ENCODE measurements around the gene TFB1M.
A peak's percentile ranks its signal among the peaks of the same experiment; 100 is the strongest.
"Not testable (repeated sequence)": the region's sequence is repeated elsewhere in the genome, so short reads cannot be mapped to it uniquely, and the experiment has no call there.

Gene TFB1M

DNA sequence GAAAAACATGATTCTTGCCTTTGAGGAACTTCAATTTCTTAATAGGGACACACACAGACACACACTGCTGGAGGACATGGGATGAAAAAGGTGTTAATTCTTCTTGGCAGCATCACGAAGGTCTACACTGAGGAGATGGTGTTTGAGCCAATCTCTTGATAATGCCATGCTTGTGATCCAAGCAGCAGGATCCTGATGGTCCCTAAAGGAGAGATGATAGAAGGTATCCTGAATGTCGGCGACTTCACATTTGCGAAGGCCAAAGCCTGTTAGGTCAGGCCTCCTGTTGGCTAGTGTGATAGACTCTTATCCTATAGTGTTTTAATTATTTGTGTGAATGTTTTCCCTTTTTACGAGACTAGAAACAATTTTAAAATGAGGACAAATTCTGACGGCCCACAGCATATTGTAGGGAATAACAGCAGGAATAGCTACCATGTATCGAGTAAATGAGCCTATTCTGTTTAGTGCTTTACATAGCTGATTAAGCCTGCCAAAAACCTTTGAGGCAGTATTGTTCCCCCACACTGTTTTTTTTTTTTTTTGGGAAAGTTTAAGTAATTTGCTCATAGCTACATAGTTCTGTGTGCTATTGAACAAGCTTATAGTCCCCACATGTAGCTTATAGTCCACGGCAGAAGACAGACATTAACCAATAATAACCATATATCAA lies 15.3 kb upstream of the TFB1M start:
- DNase-seq, result no peak

DNA sequence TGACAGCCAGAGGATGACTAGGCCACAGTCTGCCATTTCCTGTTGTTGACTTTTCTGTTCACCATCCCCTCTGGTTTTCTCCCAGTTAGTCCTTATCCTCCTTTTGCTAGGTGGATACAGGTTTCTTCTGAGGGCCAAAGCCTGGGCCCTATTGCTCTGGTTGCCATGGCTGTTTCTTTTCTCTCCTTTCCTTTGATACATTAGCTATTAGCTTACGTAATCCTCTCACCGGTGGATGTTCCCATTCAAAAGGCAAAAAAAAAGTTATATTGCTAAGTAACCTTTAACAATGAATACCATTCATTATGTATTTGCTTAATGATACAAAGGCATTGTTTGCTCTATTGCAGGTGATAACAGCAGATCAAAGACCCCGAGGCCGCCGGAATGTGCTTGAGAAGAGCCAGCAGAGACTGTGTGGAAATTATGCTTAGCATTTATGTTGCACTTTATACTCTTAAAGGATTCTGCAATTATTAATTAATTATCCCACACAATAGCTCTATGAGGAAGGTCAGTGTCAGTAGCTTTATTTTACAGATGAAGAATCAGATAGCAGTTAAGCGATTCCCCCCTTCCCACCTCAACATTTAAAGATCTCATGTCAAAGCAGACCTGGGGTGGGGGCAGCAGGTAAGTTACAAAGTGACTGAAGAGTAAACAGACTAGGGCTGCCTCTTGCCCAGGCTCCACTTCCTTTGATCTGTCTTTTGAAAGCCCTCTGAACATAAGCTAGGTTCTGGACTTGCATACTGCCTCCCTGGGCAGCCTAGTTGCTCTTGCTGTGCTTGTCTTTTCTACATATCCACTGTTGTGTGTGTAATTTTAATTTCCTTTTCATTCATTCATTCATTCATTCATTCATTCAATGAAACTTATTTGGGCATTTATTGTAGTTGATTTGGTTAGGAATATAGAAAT lies 14.5 kb upstream of the TFB1M start:
- no peak for DNase-seq

DNA sequence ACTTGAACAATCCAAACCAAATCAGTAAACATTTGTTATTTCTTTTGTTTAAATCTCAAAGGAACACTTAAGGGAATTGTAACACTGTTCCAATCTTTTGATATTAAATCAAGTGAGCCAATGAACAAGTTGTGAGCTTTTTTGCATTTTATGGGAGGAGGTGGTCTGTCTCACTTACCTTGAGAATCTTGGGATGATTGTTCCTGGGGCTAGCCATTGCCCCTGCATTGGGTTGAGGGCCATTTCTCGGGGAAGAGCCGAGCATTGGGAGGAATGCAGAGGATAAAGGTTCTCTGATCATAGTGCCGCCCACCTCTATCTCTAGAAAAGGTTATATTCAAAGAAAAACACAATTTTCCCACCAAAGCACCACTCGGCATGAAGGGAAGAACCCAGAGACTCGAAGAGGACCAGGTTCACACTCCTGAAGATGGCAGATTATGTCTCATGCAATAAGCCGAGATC lies 13.8 kb upstream of the TFB1M start:
- DNase-seq, result no peak

DNA sequence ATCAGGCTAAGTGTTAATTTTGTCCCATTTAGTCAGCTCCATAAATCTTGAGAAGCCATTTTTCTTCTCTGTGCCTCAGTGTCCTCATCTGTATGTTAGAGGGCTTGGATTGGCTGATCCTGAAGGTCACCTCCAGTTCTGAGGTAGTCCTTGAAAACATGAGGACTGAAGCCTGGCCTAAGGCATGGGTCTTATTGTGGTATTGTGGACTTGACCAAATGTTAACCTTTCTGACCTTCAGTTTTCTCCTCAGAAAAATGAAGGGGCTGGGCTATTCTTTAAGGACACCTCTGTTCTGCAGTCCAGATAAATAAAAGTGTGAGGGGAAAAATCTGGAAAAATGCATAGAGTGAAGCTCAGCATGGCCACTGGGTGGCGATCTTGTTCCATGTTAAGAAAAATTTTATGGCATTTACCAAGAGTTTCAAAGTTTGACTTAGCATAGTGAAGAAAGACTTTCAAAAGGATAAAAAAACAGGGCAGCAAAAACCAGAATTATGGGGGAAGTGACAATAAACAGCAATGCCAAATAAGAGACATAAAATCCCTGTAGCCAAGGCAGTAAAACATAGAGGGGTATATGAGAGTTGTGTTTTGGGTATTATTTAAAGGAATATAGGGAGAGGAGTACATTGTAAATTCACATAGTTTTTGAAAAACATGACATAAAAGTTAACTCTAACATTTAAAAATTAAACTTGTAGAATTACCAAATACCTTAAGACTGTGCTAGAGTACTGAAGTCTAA lies 13.2 kb upstream of the TFB1M start:
- peak; percentile 43 for DNase-seq

DNA sequence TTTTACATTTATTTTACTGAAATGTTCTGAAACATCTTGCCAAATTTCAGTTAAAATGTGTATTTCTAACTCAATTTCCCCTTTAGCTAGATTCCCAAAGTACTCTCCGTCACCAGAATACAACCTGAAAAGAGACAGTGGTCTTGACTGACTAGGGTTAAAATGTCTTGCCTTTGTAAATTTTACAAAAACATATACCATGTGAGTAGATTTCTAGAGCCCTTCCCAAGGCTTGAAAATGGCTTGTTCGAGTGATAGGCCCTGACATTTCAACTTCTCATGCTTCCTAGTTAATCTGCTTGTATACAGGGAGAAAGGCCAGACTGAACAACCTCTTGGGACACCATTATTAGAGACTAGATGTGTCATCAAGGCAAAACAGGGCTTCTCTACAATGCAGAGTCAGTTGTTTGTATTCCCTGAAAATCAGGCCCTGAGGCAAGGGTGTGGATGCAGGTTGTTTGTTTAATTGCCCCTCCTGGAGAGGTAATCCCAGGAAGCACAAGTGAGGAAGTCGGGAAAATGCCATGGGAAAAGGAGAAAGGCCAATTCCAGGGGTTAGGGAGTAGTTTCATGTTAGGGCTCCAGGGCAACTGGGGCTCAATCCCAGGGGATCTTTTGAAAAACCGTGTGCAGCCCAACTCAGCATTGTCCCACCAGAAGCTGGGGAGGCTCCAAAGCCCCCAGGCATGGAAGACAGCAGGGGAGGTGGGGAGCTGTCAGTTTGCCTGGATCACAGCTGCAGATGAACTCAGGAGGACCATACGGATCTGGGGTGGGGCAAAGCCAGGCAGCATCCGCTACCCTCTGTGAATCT lies 11.6 kb upstream of the TFB1M start:
- no peak for DNase-seq

DNA sequence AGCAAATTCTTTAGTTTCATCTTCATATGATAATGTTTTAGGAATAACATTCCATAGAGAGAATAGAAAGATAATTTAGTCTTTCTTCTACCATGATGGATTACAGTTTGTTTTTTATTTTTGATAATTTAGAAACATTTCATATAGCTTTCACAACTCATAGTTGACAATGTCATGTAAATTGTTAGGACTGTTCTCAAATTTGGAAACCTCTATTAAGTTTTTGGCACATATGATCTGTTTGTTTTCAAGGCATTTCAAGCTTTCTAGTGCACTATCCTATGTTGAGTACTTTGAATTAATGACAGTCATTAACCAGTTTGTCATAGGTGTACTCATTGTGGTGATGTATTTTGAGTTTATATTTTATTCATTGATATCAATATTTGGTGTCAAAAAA lies 10.7 kb upstream of the TFB1M start:
- no peak for DNase-seq

DNA sequence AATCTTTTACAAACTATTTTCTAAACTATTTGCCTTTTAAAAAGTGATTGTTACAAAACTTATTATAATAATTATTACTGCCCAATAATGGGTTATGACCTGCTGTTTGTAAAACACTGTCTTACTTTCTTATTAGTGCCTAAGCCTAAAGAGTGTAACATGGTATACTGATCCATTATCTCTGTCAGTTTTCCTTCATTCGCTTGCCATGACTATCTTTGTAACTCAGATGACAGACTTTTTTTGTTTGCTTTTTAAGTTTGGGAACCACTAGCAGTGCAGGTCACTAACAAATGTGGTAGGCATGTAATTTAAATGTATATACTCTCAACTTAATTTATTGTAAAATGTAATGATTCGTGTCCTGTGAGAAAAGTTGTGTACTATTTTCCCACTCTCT lies 9.9 kb upstream of the TFB1M start:
- no peak for DNase-seq

DNA sequence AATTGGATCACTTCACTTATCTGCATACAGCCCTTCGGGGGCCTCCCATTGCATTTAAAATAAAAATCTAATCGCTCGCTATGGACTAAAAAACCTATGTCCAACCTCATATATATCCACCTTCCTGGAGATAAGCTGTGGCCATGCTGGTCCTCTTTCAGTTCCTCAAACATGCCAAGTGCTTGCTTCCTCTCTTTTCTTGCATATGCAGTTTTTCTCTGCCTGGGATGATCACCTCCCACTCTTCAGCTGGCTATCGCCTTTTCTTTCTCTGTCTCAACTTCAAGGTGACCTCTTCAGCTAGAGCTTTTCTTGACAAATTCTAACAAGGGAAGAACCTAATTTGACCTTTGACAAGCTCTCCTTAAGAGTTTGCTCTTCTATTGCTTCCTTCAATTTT lies 5.6 kb upstream of the TFB1M start:
- DNase-seq, result no peak

DNA sequence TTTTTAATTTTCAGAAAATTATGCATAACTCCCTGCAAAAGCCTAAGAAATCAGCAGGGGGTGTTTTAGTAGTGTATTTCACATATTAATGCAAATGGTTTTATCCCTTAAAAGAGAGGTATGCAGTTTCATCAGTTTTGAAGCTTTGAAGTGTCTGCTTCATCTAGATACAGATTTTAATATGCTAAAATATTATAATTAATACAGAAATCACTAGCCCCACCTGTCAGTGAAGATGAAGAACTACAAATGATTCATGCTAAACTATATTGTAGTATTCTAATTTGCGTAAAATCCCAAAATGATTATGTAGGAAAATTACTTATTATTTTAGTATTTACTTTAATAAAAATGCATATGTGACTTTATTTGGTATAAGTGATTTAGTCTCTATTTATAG lies 2.9 kb upstream of the TFB1M start:
- DNase-seq, result no peak

DNA sequence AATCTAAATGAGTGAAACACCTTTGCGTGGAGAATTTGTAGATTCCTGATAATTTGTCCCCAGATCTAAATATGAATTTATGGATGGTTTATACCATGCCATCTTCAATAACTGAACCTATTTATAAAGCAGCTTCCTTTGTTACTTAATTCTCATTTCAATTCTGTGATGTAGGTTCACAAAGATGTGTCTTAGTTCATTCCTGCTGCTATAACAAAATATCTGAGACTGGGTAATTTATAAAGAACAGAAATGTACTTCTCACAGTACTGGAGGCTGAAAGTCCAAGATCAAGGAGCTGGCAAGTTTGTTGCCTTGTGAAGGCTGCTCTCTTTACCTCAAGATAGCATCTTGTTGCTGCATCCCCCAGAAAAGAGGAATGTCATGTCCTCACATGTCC lies 2.1 kb upstream of the TFB1M start:
- no peak for DNase-seq

DNA sequence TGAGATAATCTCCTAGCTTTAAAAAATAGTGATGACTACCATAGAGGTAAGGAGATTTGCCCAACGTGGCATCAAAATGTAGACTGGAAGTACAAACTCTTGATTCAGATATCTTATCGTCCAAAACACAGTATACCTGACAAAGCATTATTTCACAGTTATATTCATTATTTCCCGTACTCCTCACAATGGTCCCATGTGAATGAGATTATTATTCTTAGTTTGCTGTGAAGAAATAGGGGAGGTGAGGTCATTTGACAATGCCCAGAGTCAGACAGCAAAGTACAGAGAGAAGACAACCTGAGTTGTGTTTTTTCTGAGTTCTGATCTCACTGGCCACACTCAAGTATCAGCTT lies 1.2 kb upstream of the TFB1M start:
- no peak for DNase-seq

DNA sequence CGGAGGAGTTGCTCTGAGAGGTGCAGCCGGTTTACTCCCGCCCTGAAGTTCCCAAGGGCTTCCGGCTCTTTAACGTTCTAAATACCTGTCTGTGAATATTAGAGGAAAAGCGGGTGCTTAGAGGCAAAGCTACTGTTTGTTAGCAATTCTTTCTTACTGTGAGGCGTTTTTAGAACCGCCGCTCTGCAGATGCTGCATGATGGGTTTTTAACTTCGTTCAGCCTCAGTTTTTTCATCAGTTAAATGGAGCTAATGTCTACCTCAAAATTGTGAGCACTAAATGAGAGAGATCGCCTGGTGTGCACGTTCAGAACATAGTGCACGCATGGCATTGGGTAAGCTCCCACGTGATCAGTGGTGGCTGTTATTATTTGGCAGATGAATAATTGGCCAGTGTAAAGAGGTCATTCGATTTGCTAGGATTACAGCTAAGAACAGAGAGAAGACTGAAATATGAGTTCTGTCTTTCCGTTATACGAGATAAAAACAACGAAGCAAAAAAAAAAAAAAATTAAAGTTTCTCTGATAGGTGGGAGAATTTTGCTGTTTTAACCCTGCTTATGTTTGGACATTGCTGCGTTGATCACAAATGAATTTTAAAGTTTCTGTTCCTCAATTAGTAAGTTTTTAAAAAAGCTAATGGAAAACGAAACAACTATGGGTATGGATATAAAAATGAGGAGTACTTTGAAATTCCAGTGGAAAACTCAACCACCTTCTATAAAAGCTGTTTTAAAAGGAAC lies 660 bp upstream of the TFB1M start:
- peak; percentile 95 for DNase-seq

DNA sequence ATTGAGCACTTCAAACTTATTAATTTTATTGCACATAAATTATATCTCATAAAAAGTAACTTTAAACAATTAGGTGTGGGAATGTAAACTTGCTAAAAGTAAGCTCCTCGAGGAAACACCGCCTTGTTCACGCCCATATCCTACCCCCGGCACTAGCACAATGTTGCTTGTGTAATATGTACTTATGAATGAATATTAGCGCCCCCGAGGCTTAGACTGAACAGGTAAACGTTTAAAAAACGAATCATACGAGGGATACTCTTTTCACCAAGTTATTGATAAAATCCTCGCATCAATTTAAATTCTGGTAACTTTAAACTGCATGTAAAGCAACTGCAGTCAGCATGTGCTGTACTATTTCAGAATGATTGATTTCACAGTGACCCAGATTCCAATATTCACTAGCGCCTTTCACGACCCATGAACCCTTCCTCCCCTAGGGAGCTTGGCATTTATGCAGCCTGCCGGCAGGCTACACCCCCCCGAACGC lies 637 bp downstream of the TFB1M start:
- no peak for DNase-seq

DNA sequence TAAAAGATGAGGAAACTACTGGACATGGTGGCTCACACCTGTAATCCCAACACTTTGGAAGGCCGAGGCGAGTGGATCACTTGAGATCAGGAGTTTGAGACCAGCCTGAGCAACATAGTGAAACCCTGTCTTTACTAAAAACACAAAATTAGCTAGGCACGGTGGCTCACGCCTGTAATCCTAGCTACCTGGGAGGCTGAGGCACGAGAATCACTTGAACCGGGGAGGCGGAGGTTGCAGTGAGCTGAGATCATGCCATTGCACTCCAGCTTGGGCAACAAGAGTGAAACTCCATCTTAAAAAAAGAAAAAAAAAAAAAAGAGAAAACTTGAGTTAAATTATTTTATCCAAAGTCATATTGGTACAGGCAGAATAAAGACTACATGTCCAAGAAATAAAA lies 1.3 kb downstream of the TFB1M start:
- not testable (repeated sequence) for DNase-seq

DNA sequence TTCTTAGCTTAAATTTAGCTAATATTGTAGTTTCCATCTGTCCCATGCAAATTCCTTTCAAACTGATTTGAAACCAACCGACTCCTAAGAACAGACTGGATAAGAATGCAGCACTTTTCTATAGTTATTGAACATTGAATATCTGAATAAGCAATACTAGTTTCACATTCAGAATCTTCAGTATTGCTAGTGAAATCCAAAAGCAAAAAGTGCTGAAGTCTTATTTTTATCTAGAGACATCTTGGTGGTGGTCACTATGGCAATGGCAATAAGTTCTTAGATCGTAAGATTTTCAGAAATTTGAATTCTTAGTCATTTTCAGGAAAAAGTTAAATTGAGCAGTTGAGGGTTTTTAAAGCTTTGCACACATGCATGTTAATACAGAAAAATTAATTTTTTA lies 2.7 kb downstream of the TFB1M start:
- no peak for DNase-seq

DNA sequence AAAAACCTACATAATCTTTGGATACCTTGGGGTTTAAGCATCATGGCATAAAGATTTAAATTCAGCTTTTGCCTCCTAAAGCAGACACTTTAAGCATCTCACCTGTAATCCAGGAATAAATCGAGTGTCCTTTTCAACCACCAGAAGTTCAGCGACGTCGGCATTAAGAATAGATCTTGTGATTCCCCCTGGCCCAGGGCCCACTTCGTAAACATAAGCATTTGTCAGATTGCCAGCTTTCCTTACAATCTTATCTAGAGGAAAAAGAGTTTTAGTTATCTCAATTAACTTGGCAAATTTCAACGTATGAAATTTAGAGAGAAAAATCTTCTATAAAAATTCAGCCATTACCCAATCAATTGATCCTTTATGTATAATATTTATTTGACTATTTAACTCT lies 3.2 kb downstream of the TFB1M start:
- DNase-seq, result no peak

DNA sequence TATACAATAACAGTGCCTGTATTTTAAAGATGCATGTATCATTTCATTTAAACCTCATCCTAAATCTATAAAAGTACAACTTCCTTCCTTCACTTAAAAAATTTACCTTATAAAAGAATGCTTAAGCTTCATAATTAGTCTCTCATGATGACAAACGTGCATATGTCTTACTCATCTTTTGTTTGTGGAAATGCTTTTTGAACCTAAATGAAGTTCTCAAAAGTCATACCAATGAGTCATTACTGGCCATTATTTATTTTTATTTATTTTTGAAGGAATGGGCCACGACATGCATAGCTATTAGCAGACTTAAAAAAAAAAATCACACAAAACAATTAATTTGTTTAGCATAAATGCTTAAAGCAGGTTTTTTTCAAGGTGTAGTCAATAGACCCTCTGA lies 3.7 kb downstream of the TFB1M start:
- DNase-seq, result no peak

DNA sequence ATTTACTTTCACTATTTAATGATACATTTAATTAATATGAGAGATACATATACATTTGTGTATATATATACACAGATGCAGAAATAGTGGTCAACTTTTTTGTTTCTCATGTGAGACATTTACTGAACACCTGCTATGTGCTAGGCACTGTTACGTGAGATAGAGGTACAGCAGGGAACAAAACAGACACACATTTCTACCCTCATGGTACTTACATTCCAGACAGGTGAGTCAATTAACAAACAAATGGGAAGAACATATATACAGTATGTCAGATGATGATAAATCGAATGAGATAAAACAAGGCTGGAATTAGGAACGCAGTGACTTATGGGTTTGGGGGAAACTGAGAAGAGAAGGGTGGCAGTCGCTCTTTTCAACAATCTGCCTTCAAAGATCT lies 5.1 kb downstream of the TFB1M start:
- DNase-seq, result no peak

DNA sequence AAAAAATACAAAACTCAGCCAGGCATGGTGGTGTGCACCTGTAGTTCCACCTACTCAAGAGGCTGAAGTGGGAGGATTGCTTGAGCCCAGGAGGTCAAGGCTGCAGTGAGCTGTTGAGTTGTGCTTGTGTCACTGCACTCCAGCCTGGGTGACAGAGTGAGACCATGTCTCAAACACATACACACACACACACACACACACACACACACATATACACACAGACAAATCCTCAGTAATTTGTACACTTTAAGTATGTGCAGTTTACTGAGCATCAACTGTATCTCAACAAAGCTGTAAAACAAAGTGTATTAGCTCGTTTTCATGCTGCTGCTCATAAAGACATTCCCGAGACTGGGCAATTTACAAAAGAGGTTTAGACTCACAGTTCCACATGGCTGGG lies 7.3 kb downstream of the TFB1M start:
- no peak for DNase-seq

DNA sequence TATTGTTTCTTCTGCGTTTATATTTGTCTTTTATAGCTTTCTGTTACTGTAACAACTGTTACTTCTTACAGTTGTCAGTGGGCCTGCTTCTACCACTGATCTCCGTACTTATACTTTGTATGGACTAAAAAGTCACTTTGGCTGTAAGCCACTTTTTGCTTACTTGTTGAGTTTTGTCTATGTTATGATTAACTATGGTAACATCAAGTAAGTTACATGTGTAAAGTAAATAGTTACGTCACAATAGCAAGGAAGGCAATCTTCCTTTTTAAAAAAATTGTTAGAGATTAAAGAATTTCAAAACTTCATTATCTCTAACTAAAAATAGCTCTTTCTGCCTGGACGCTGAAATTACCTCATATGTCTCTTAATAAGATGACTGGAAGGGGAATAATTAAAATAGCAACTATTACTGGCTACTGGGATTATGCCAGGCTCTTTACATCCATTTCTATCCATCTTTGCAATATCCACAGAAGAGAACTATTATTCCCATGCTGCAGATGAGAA lies 10.9 kb downstream of the TFB1M start:
- no peak for DNase-seq

DNA sequence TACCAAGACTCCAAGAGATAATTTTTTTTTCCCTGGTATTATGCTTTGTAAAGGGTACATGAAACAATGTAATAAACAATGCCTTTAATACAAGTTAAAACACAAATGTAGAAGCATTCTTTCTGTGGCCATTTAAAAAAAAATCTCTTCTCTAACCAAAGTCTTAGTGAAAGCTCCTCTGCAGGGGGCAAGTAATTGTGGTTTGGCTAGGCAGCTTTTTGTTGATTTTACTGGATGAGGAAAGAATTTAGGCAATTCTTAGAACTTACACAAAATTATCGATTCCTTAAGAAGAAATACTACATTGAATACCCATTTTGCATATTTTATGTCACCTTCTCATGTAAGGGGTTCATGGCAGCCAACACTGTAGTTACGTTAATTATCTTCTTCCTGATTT lies 12.4 kb downstream of the TFB1M start:
- no peak for DNase-seq

DNA sequence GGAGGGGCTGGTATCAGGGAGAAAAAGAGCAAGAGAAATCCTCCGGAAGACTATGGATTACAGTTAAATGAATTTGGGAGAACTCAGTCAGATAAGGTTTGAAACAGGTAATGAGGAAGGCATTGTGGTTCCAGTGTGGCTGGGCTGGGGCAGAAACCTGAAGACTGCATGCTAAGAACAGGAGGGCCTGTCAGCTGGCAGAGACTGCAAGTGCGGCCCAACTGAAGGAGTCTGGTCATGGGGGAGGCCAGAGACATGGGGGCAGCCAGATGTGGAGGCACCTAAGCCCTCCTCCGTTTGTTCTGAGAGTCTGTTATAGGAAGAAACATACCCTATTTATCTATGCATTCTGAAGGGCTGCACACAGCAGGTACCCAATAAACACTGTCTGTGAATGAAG lies 16.6 kb downstream of the TFB1M start:
- DNase-seq, result no peak

Measured in SHP77 treated with DMSO at 0.1 percent for 48 hours (cell line).